Measurements from ENCODE around the gene ADAM20. TPM values are rescaled to one million over a fixed set of nuclear protein-coding genes. Genes with fewer than 3 reads are reported as not detected.

Gene ADAM20
- total and polyA plus RNA-seq, 4 donors, result 0.10 to 3.8 (median 2.5) TPM; not detected in 1

DNA sequence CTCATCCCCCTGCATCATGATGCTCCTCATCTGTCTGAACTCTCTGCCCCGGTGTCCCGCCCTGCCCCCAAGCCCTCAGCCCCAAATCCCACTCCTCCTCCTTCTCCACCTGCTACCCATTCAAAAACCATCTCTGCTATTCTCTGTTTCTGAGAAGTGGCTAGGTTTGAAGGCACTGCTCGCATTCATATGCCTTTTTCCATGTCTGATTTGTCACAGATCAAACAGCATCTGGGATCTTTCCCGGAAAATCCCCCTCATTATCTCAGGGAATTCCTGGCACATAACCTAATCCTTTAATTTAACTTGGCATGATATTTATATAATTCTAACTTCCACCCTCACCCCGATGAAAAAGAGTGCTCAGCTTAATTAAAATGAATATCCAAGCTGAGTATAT lies 3.3 kb upstream of the ADAM20 start:
- Histone ChIP-seq H3K9me3 (ENCODE audit: control insufficient read depth, low read length) (peaks cover 7% of the 10 kb centered on the region), H3K36me3 (ENCODE audit: control insufficient read depth in 1 of 2, insufficient read depth in 2 of 2, low read length in 1 of 2) (peaks cover 2 to 3% of the 10 kb centered on the region in 2 donors), H3K27ac (ENCODE audit: low read depth in 1 of 2, low read length in 2 of 2) (no peak overlapping the region), H3K27me3 (ENCODE audit: control insufficient read depth in 1 of 2, insufficient read depth in 2 of 2, low read length in 1 of 2) (no peaks in the 10 kb centered on the region), H3K4me1 (ENCODE audit: control insufficient read depth in 1 of 2, insufficient read depth in 2 of 2, low read length in 2 of 2) (no peaks in the 10 kb centered on the region), H3K4me3 (ENCODE audit: low read length in 2 of 2) (no peak overlapping the region)
- WGBS, 2 donors, result 80 to 94% methylated on average over 5 of the region's 5 CpGs
- ATAC-seq (ENCODE audit: low FRiP score), result no peak
- DNase-seq, result no peak
- intact Hi-C loops (cut with DNase I), result no loop called here

DNA sequence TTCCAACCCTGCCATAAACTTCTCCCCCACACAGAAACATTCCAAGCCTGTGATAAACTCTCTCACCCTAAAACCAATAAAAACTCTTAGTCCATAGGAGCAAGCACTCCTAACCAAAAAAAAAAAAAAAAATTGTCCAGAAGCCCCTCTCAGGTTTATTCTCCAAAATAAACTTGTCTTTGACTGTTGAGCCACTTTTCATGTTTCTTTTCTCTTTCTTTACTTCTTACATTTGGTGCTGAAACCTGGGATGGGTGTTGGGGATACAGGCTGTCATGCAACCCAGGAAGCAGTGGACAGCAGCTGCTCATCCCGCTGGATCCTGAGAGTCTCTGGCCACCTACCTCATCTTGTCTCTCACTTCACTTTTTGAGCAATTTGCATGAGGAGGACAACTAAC lies 2.0 kb upstream of the ADAM20 start:
- WGBS, 2 donors, result 54 to 95% methylated on average over 1 of the region's 1 CpG
- no peak for DNase-seq
- Histone ChIP-seq H3K36me3 (ENCODE audit: control insufficient read depth in 1 of 2, insufficient read depth in 2 of 2, low read length in 1 of 2) (peaks cover 2 to 3% of the 10 kb centered on the region in 2 donors), H3K4me1 (ENCODE audit: control insufficient read depth in 1 of 2, insufficient read depth in 2 of 2, low read length in 2 of 2) (no peaks in the 10 kb centered on the region), H3K27ac (ENCODE audit: low read depth in 1 of 2, low read length in 2 of 2) (no peak overlapping the region), H3K9me3 (ENCODE audit: control insufficient read depth, low read length) (peaks cover 7% of the 10 kb centered on the region), H3K4me3 (ENCODE audit: low read length in 2 of 2) (no peak overlapping the region), H3K27me3 (ENCODE audit: control insufficient read depth in 1 of 2, insufficient read depth in 2 of 2, low read length in 1 of 2) (no peaks in the 10 kb centered on the region)
- ATAC-seq (ENCODE audit: low FRiP score), result no peak
- intact Hi-C loops (cut with DNase I), result no loop called here

DNA sequence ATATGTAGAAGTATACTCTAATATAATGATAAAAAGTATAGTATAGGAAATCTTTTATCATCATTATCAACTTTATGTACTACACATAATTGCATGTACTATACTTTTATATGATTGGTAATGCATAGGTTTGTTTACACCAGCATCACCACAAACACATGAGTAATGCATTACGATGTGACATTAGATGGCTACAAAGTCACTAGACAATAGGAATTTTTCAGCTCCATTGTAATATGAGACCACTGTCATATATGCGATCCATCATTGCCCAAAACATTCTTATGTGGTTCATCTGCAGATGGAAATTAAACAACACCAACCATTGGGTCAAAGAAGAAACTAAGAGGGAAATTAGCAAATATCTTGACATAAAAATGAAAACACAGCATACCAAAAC lies 4.4 kb downstream of the ADAM20 start:
- intact Hi-C loops (cut with DNase I), result no loop called here

DNA sequence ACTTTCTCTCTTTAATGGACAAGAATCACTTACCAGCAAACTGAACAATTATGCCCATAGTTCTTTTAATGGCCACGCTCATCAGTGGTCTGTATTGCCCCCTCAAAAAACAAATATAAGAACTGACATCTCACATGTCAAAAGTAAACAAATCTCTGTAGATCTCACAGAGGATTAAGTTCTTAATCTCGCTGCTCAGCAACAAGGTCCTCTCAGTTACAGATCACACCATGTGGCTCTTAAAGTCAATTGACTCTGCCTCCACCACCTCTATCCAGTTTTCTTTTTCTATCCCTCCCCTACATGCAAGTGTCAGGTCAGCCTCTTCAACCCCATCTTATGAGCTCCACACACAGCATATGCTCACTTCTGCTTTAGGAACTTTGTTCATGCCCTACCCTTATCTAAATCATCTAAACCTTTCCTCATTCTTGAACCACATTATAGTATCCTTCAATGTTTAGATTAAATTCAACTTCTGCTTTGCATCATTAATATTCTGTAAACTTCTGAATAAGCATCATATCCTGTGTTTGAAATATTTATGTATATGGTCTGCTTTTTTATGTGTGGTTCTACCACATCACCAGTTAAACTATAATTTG lies 7.2 kb downstream of the ADAM20 start:
- DNase-seq (no peak), ATAC-seq (ENCODE audit: low FRiP score) (no peak)
- intact Hi-C loops (cut with DNase I), result no loop called here
- Histone ChIP-seq H3K4me1 (ENCODE audit: control insufficient read depth in 1 of 2, insufficient read depth in 2 of 2, low read length in 2 of 2) (no peaks in the 10 kb centered on the region), H3K27ac (ENCODE audit: low read depth in 1 of 2, low read length in 2 of 2) (no peak overlapping the region), H3K4me3 (ENCODE audit: low read length in 2 of 2) (no peak overlapping the region), H3K9me3 (ENCODE audit: control insufficient read depth, low read length) (peaks cover 2% of the 10 kb centered on the region), H3K27me3 (ENCODE audit: control insufficient read depth in 1 of 2, insufficient read depth in 2 of 2, low read length in 1 of 2) (no peaks in the 10 kb centered on the region), H3K36me3 (ENCODE audit: control insufficient read depth in 1 of 2, insufficient read depth in 2 of 2, low read length in 1 of 2) (peaks cover 7% of the 10 kb centered on the region in 2 donors)
- 90 to 93% methylated on average over 2 of the region's 2 CpGs for WGBS, 2 donors

More for the DNA sequence above, 4.4 kb downstream of the ADAM20 start:
- Histone ChIP-seq H3K27me3 (ENCODE audit: control insufficient read depth in 1 of 2, insufficient read depth in 2 of 2, low read length in 1 of 2) (no peaks in the 10 kb centered on the region), H3K36me3 (ENCODE audit: control insufficient read depth in 1 of 2, insufficient read depth in 2 of 2, low read length in 1 of 2) (peaks cover 0 to 2% of the 10 kb centered on the region in 2 donors), H3K4me1 (ENCODE audit: control insufficient read depth in 1 of 2, insufficient read depth in 2 of 2, low read length in 2 of 2) (no peaks in the 10 kb centered on the region), H3K4me3 (ENCODE audit: low read length in 2 of 2) (no peak overlapping the region), H3K9me3 (ENCODE audit: control insufficient read depth, low read length) (no peaks in the 10 kb centered on the region), H3K27ac (ENCODE audit: low read depth in 1 of 2, low read length in 2 of 2) (no peak overlapping the region)
- ATAC-seq (ENCODE audit: low FRiP score) (no peak), DNase-seq (no peak)
- WGBS, 2 donors, result 94 to 95% methylated on average over 2 of the region's 2 CpGs

DNA sequence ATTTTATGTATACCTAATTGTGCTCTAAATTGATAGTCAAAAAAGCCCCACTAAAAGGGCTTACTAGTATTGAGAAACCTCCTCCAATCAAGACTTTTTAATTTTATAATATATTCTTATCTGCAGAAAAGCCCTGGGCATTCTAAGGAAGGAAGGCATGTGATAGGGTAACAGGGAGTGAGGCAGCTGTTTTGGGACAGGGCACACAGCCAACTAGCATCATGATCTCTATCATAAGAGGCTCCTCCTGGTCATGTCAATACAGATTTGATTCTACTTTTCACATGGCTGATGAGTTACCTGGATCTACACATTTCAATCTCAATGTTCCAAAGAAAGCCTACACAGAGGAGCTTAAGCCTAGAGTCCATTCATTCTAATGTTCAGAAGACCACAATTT lies 9.1 kb downstream of the ADAM20 start:
- Histone ChIP-seq H3K4me3 (ENCODE audit: low read length in 2 of 2) (no peak overlapping the region), H3K36me3 (ENCODE audit: control insufficient read depth in 1 of 2, insufficient read depth in 2 of 2, low read length in 1 of 2) (peaks cover 7 to 8% of the 10 kb centered on the region in 2 donors), H3K9me3 (ENCODE audit: control insufficient read depth, low read length) (peaks cover 3% of the 10 kb centered on the region), H3K4me1 (ENCODE audit: control insufficient read depth in 1 of 2, insufficient read depth in 2 of 2, low read length in 2 of 2) (no peaks in the 10 kb centered on the region), H3K27ac (ENCODE audit: low read depth in 1 of 2, low read length in 2 of 2) (no peak overlapping the region), H3K27me3 (ENCODE audit: control insufficient read depth in 1 of 2, insufficient read depth in 2 of 2, low read length in 1 of 2) (no peaks in the 10 kb centered on the region)
- DNase-seq (no peak), ATAC-seq (ENCODE audit: low FRiP score) (no peak)
- intact Hi-C loops (cut with DNase I), result no loop called here

DNA sequence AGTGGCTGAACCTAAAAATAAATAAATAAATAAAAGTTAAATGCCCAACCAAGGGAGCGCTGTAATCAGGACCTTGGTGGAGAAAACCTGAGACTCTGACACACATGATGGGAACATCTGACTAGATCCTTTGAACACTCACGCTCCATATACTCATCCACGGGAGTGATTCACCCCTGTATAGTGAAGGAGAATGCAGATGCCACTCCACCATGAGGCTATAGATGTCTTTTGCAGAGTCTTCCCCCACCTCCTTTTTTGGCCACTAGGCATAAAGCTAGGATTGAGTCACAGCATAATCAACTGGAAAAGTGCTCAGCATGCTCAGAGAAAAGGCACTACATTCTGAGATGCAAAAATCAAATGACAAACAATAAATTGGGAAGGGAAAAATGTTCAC lies 19.0 kb downstream of the ADAM20 start:
- ATAC-seq (ENCODE audit: low FRiP score) (no peak), DNase-seq (no peak)
- Histone ChIP-seq H3K4me1 (ENCODE audit: control insufficient read depth in 1 of 2, insufficient read depth in 2 of 2, low read length in 2 of 2) (no peaks in the 10 kb centered on the region), H3K36me3 (ENCODE audit: control insufficient read depth in 1 of 2, insufficient read depth in 2 of 2, low read length in 1 of 2) (peaks cover 0 to 6% of the 10 kb centered on the region in 2 donors), H3K27me3 (ENCODE audit: control insufficient read depth in 1 of 2, insufficient read depth in 2 of 2, low read length in 1 of 2) (no peaks in the 10 kb centered on the region), H3K4me3 (ENCODE audit: low read length in 2 of 2) (no peak overlapping the region), H3K27ac (ENCODE audit: low read depth in 1 of 2, low read length in 2 of 2) (no peak overlapping the region), H3K9me3 (ENCODE audit: control insufficient read depth, low read length) (no peaks in the 10 kb centered on the region)
- intact Hi-C loops (cut with DNase I), result no loop called here
- 94 to 95% methylated on average over 3 of the region's 3 CpGs for WGBS, 2 donors

DNA sequence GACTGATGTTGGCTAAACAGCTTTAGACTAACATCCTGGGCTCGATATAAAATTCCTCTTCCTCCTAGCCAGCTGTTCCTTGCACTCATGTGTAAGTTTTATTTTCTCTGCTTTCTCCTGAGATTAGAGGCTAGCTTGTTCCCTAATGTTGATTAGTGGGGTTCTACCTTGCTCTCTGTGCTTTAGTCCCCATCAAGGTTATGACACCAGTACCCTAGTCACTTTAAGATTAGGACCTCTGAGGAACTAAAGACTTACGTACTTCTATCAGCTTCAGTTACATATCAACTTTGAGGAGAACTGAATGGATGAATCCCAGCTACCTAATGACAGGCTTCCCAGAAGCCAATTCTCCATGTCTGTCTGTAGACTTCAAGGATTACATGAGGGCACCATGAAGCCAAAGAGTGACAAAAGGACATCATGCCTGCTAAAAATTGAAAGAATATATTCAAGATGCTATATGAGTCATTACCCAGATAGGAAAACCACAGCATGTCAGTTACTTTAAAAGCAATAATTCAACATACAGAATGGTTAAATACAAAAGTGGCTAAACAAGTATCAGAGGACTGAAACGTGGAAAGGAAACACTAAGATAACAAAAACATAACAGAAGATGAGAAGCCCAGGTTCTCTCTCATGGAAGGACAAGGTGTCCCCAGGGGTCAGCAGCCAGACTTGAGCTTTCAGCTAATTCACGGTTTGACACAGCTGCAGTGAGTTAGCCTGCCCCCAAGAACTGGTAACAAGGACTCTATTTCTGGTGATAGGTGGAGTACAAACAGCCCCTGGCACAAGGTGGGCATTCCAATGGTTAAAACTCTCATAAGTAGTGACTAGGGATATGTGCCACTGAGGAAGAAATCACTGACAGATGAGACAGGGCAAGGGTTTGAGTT lies 20.4 kb downstream of the ADAM20 start:
- Histone ChIP-seq H3K27ac (ENCODE audit: low read depth in 1 of 2, low read length in 2 of 2) (no peak overlapping the region), H3K4me1 (ENCODE audit: control insufficient read depth in 1 of 2, insufficient read depth in 2 of 2, low read length in 2 of 2) (no peaks in the 10 kb centered on the region), H3K36me3 (ENCODE audit: control insufficient read depth in 1 of 2, insufficient read depth in 2 of 2, low read length in 1 of 2) (peaks cover 0 to 2% of the 10 kb centered on the region in 2 donors), H3K27me3 (ENCODE audit: control insufficient read depth in 1 of 2, insufficient read depth in 2 of 2, low read length in 1 of 2) (no peaks in the 10 kb centered on the region), H3K4me3 (ENCODE audit: low read length in 2 of 2) (no peak overlapping the region), H3K9me3 (ENCODE audit: control insufficient read depth, low read length) (no peaks in the 10 kb centered on the region)
- intact Hi-C loops (cut with DNase I), result no loop called here
- 48 to 52% methylated on average over 4 of the region's 4 CpGs for WGBS, 2 donors
- DNase-seq, result no peak
- no peak for ATAC-seq (ENCODE audit: low FRiP score)

DNA sequence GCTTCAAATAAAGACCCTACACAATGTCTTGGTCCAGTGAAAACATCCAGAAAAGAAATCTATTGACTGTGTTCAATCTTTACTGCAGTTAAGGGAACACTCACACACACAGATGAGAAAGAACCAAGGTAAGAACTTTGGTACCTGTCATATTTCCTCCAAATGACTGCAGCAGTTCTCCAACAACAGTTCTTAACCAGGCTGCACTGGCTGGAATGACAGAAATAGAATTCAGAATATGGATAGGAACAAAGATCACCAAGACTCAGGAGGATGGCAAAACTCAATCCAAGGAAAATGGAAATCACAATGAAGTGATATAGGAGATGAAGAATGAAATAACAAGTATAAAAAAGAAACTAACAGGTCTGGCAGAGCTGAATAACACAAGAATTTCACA lies 36.6 kb downstream of the ADAM20 start:
- no peaks in the 10 kb centered on the region for H3K36me3 ChIP-seq (ENCODE audit: control insufficient read depth in 1 of 2, insufficient read depth in 2 of 2, low read length in 1 of 2)
- intact Hi-C loops (cut with DNase I), result no loop called here
- DNase-seq (no peak), ATAC-seq (ENCODE audit: low FRiP score) (no peak)
- H3K27me3 ChIP-seq (ENCODE audit: control insufficient read depth in 1 of 2, insufficient read depth in 2 of 2, low read length in 1 of 2), result no peaks in the 10 kb centered on the region
- H3K4me1 ChIP-seq (ENCODE audit: control insufficient read depth in 1 of 2, insufficient read depth in 2 of 2, low read length in 2 of 2), result no peaks in the 10 kb centered on the region
- H3K9me3 ChIP-seq (ENCODE audit: control insufficient read depth, low read length), result peaks cover 1% of the 10 kb centered on the region
- no peak overlapping the region for H3K4me3 ChIP-seq (ENCODE audit: low read length in 2 of 2)
- no peak overlapping the region for H3K27ac ChIP-seq (ENCODE audit: low read depth in 1 of 2, low read length in 2 of 2)

All from aorta (tissue), 5 donors.